RWPE2 (cell line): ENCODE results near the gene ASB13.

ENCODE experiments used
- ATAC-seq: fragments of 200-7000 bp; cut with Tn5 transposase; 3 replicates; pipeline ENCODE4 v1.9.1; 2021; ENCODE audit warnings: low read depth
- DNase-seq: peaks from one replicate; pipeline ENCODE4 v3.0.0-alpha.2; 2020; ENCODE audit warnings: low spot score
- H3K27ac ChIP-seq: fragments of 450-650 bp; 2 replicates; pipeline ENCODE4 v1.5.1; 2017; ENCODE audit warnings: mild to moderate bottlenecking; ENCODE audit not compliant: poor library complexity, severe bottlenecking
- H3K27me3 ChIP-seq: fragments of 250-450 bp; sonication (Bioruptor Pico); 2 replicates; pipeline ENCODE4 v1.5.1; 2021; ENCODE audit warnings: mild to moderate bottlenecking, moderate library complexity; ENCODE audit not compliant: insufficient read depth, poor library complexity, severe bottlenecking
- H3K36me3 ChIP-seq: fragments of 250-450 bp; sonication (Bioruptor Pico); 2 replicates; pipeline ENCODE4 v1.5.1; 2020; ENCODE audit warnings: low read depth, mild to moderate bottlenecking, moderate library complexity
- H3K4me1 ChIP-seq: fragments of 250-450 bp; sonication (Bioruptor Pico); 2 replicates; pipeline ENCODE4 v1.5.1; 2021; ENCODE audit warnings: mild to moderate bottlenecking, moderate library complexity; ENCODE audit not compliant: insufficient read depth, poor library complexity, severe bottlenecking
- H3K4me3 ChIP-seq: fragments of 250-450 bp; sonication (Bioruptor Pico); 2 replicates; pipeline ENCODE4 v1.5.1; 2021; ENCODE audit warnings: mild to moderate bottlenecking, moderate library complexity; ENCODE audit not compliant: severe bottlenecking
- H3K9me3 ChIP-seq: fragments of 250-450 bp; sonication (Bioruptor Pico); 2 replicates; pipeline ENCODE4 v1.5.1; 2021; ENCODE audit warnings: mild to moderate bottlenecking, moderate library complexity; ENCODE audit not compliant: severe bottlenecking
- CTCF ChIP-seq: fragments of 450-650 bp; IDR thresholded peaks from one replicate; pipeline ENCODE4 v1.5.1; 2017; ENCODE audit warnings: mild to moderate bottlenecking, moderate library complexity; ENCODE audit not compliant: poor library complexity, severe bottlenecking

The ASB13 gene

GRCh38 chr10:5666008-5666840, at the start of gene ASB13:
Gene ASB13, minus strand, starts transcription at chr10:5666595. Its CDS starts 44 bp downstream, at chr10:5666551.
- peak; percentile 7 for TF ChIP-seq CTCF
- DNase-seq (no peak), ATAC-seq (peak; percentile 85)
- Histone ChIP-seq H3K27ac (peak within 1 kb of the TSS; percentile 37), H3K4me3 (peak within 1 kb of the TSS; percentile 62), H3K9me3 (no peaks in the 10 kb centered on the region), H3K36me3 (0 out of 2 replicates have a peak, but pooled peaks cover 2% of the 10 kb centered on the region), H3K27me3 (no peaks in the 10 kb centered on the region), H3K4me1 (peaks cover 5% of the 10 kb centered on the region)

GRCh38 chr10:5711642-5712041, 45.2 kb upstream of the ASB13 start:
- Histone ChIP-seq H3K4me1 (peaks cover 4% of the 10 kb centered on the region), H3K27me3 (no peaks in the 10 kb centered on the region), H3K4me3 (no peak overlapping the region), H3K9me3 (no peaks in the 10 kb centered on the region), H3K36me3 (no peaks in the 10 kb centered on the region), H3K27ac (no peak overlapping the region)
- no peak for TF ChIP-seq CTCF
- ATAC-seq, result no peak
- DNase-seq, result no peak

- ATAC-seq (no peak), DNase-seq (no peak)
- TF ChIP-seq CTCF, result no peak
- H3K4me3 ChIP-seq, result no peak overlapping the region
- H3K36me3 ChIP-seq, result no peaks in the 10 kb centered on the region
- no peaks in the 10 kb centered on the region for H3K27me3 ChIP-seq
- no peak overlapping the region for H3K27ac ChIP-seq
- no peaks in the 10 kb centered on the region for H3K9me3 ChIP-seq
- peaks cover 4% of the 10 kb centered on the region for H3K4me1 ChIP-seq
Observed at GRCh38 chr10:5710859-5711258, 44.5 kb upstream of the ASB13 start.

- ATAC-seq (no peak), DNase-seq (no peak)
- Histone ChIP-seq H3K36me3 (no peaks in the 10 kb centered on the region), H3K27me3 (no peaks in the 10 kb centered on the region), H3K4me3 (no peak overlapping the region), H3K27ac (no peak overlapping the region), H3K4me1 (peaks cover 4% of the 10 kb centered on the region), H3K9me3 (no peaks in the 10 kb centered on the region)
- TF ChIP-seq CTCF, result no peak
Observed at GRCh38 chr10:5709865-5710264, 43.5 kb upstream of the ASB13 start.

GRCh38 chr10:5708356-5708755, 42.0 kb upstream of the ASB13 start:
- no peaks in the 10 kb centered on the region for H3K36me3 ChIP-seq
- ATAC-seq (no peak), DNase-seq (no peak)
- H3K27me3 ChIP-seq, result no peaks in the 10 kb centered on the region
- no peaks in the 10 kb centered on the region for H3K9me3 ChIP-seq
- no peak overlapping the region for H3K4me3 ChIP-seq
- H3K4me1 ChIP-seq, result peaks cover 4% of the 10 kb centered on the region
- TF ChIP-seq CTCF, result no peak
- no peak overlapping the region for H3K27ac ChIP-seq
